Measurements from ENCODE around the gene SIRT7. TPM values are rescaled to one million over a fixed set of nuclear protein-coding genes. Genes with fewer than 3 reads are reported as not detected.

The SIRT7 gene
- total RNA-seq, 1 experiment from 2014 or later: 24.2 TPM

- DNase-seq (ENCODE audit: low spot score) (no peak), ATAC-seq (no peak)
- POLR2A ChIA-PET: interaction anchor here (0.8 to 1.5 kb wide), 3 partner anchors 10 to 113 kb away, joined by 3 to 9 read pairs (median 4); no protein-coding TSS in a partner anchor
- no peak for TF ChIP-seq TEAD1 (CRISPR knock-in tag; IDR thresholded peaks at IDR 0.05)
- TF ChIP-seq HMGXB4 (CRISPR knock-in tag; IDR thresholded peaks at IDR 0.05): peak; percentile 37; the same call in 1 of the 2 replicates
- TF ChIP-seq ZNF423 (CRISPR knock-in tag; IDR thresholded peaks at IDR 0.05): no peak
- H3K27me3 Mint-ChIP-seq (ENCODE audit: low read depth): peaks cover 8% of the 10 kb centered on the region
- H3K36me3 Mint-ChIP-seq: peaks cover 10% of the 10 kb centered on the region; the same call in 1 of the 2 replicates
- CTCF ChIA-PET: no interaction called here
- peaks cover 15% of the 10 kb centered on the region; the same call in 1 of the 2 replicates for H3K4me1 Mint-ChIP-seq
- no peaks in the 10 kb centered on the region for H3K9me3 Mint-ChIP-seq
- H3K4me3 Mint-ChIP-seq: no peak overlapping the region
- no peak overlapping the region for H3K27ac Mint-ChIP-seq
These were observed 15.3 kb upstream of the SIRT7 start for GRCh38 chr17:81933178-81933699.

- ChIA-PET POLR2A (interaction anchor here (0.8 to 1.5 kb wide), 3 partner anchors 9 to 113 kb away, joined by 3 to 9 read pairs (median 4); no protein-coding TSS in a partner anchor), CTCF (no interaction called here)
- H3K27ac Mint-ChIP-seq: no peak overlapping the region
- no peak overlapping the region for H3K4me3 Mint-ChIP-seq
- DNase-seq (ENCODE audit: low spot score) (no peak), ATAC-seq (no peak)
- H3K4me1 Mint-ChIP-seq: peaks cover 10% of the 10 kb centered on the region; the same call in 1 of the 2 replicates
- no peaks in the 10 kb centered on the region for H3K9me3 Mint-ChIP-seq
- H3K36me3 Mint-ChIP-seq: peaks cover 10% of the 10 kb centered on the region; the same call in 1 of the 2 replicates
- TF ChIP-seq NR3C1 (CRISPR knock-in tag; conservative IDR thresholded peaks at IDR 0.05; ENCODE audit: low read depth): no peak
- TF ChIP-seq SOX15 (CRISPR knock-in tag; IDR thresholded peaks at IDR 0.05): no peak
- TF ChIP-seq ZMAT4 (CRISPR knock-in tag; IDR thresholded peaks at IDR 0.05): no peak
- TF ChIP-seq E2F4 (CRISPR knock-in tag; IDR thresholded peaks at IDR 0.05; ENCODE audit: borderline replicate concordance, low read depth): no peak
- no peak for TF ChIP-seq CBFB (CRISPR knock-in tag; IDR thresholded peaks at IDR 0.05; ENCODE audit: low read depth)
- no peak for TF ChIP-seq USF1 (CRISPR knock-in tag; IDR thresholded peaks at IDR 0.05)
- TF ChIP-seq ATF1 (CRISPR knock-in tag; IDR thresholded peaks at IDR 0.05): no peak
- no peak for TF ChIP-seq ZNF423 (CRISPR knock-in tag; IDR thresholded peaks at IDR 0.05)
- TF ChIP-seq ZNF138 (CRISPR knock-in tag; conservative IDR thresholded peaks at IDR 0.05): no peak
- TF ChIP-seq IRF2 (CRISPR knock-in tag; IDR thresholded peaks at IDR 0.05; ENCODE audit: borderline replicate concordance, low read depth): no peak
- no peak for TF ChIP-seq PRDM15 (CRISPR knock-in tag; IDR thresholded peaks at IDR 0.05)
- TF ChIP-seq ZNF219 (CRISPR knock-in tag; IDR thresholded peaks at IDR 0.05; ENCODE audit: borderline replicate concordance): no peak
- no peak for TF ChIP-seq ZNF416 (CRISPR knock-in tag; IDR thresholded peaks at IDR 0.05)
- no peak for TF ChIP-seq ETV6 (CRISPR knock-in tag; IDR thresholded peaks at IDR 0.05)
- H3K27me3 Mint-ChIP-seq (ENCODE audit: low read depth): peaks cover 3% of the 10 kb centered on the region
These were observed 14.5 kb upstream of the SIRT7 start for GRCh38 chr17:81932333-81932983.
